ENCODE measurements around the gene BTBD17.

DNA sequence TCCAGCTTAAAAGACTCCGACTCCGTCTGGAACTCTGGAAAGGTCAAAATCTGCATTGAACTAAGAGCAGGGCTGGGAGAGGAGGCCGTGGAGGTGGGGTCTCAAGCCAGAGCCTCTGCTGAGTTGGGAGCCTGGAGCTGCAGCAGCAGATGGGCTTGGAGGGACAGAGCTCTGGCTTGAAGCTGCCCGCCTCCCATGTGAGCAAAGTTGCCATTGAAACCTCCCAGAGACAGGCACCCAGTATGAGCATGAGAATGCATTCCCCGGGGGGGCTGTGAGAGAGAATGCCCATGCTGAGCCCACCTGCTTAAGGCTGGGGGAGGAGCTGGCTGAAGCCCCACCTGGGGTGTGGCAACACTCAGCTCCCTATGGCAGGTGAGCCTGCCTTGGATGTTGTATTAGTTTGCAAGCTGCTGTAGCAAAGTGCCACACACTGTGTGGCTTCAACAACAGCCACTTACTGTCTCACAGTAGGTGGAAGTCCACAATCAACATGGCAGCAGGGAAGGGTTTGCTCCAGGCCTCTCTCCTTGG is 26.1 kb downstream of the BTBD17 start:
- TF ChIP-seq, protein P1, sequence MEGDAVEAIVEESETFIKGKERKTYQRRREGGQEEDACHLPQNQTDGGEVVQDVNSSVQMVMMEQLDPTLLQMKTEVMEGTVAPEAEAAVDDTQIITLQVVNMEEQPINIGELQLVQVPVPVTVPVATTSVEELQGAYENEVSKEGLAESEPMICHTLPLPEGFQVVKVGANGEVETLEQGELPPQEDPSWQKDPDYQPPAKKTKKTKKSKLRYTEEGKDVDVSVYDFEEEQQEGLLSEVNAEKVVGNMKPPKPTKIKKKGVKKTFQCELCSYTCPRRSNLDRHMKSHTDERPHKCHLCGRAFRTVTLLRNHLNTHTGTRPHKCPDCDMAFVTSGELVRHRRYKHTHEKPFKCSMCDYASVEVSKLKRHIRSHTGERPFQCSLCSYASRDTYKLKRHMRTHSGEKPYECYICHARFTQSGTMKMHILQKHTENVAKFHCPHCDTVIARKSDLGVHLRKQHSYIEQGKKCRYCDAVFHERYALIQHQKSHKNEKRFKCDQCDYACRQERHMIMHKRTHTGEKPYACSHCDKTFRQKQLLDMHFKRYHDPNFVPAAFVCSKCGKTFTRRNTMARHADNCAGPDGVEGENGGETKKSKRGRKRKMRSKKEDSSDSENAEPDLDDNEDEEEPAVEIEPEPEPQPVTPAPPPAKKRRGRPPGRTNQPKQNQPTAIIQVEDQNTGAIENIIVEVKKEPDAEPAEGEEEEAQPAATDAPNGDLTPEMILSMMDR (IDR thresholded peaks at IDR 0.05 in 2 of 3, conservative IDR thresholded peaks at IDR 0.05 in 1 of 3; ENCODE audit: control insufficient read depth in 2 of 3, extremely low read depth in 1 of 3, insufficient read depth in 1 of 3, low read depth in 3 of 3, low read length in 3 of 3), result no peak
- TF ChIP-seq NFYA (IDR thresholded peaks at IDR 0.05; ENCODE audit: borderline replicate concordance, low read depth, low read length) (no peak), DPF2 (IDR thresholded peaks at IDR 0.05) (no peak), NR2C2 (IDR thresholded peaks at IDR 0.05; ENCODE audit: borderline replicate concordance, control insufficient read depth, insufficient read length, low read depth) (no peak), EZH2 (IDR thresholded peaks at IDR 0.05; ENCODE audit: borderline replicate concordance, control insufficient read depth, low read depth, low read length) (no peak), ZNF274 (IDR thresholded peaks at IDR 0.05; ENCODE audit: insufficient read depth, insufficient read length) (no peak), RCOR1 (conservative IDR thresholded peaks at IDR 0.05; ENCODE audit: low read depth, low read length) (no peak)
- TF ChIP-seq, protein P2, sequence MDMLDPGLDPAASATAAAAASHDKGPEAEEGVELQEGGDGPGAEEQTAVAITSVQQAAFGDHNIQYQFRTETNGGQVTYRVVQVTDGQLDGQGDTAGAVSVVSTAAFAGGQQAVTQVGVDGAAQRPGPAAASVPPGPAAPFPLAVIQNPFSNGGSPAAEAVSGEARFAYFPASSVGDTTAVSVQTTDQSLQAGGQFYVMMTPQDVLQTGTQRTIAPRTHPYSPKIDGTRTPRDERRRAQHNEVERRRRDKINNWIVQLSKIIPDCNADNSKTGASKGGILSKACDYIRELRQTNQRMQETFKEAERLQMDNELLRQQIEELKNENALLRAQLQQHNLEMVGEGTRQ (IDR thresholded peaks at IDR 0.05; ENCODE audit: borderline replicate concordance, low read depth, low read length), result no peak
- TF ChIP-seq, protein P3, sequence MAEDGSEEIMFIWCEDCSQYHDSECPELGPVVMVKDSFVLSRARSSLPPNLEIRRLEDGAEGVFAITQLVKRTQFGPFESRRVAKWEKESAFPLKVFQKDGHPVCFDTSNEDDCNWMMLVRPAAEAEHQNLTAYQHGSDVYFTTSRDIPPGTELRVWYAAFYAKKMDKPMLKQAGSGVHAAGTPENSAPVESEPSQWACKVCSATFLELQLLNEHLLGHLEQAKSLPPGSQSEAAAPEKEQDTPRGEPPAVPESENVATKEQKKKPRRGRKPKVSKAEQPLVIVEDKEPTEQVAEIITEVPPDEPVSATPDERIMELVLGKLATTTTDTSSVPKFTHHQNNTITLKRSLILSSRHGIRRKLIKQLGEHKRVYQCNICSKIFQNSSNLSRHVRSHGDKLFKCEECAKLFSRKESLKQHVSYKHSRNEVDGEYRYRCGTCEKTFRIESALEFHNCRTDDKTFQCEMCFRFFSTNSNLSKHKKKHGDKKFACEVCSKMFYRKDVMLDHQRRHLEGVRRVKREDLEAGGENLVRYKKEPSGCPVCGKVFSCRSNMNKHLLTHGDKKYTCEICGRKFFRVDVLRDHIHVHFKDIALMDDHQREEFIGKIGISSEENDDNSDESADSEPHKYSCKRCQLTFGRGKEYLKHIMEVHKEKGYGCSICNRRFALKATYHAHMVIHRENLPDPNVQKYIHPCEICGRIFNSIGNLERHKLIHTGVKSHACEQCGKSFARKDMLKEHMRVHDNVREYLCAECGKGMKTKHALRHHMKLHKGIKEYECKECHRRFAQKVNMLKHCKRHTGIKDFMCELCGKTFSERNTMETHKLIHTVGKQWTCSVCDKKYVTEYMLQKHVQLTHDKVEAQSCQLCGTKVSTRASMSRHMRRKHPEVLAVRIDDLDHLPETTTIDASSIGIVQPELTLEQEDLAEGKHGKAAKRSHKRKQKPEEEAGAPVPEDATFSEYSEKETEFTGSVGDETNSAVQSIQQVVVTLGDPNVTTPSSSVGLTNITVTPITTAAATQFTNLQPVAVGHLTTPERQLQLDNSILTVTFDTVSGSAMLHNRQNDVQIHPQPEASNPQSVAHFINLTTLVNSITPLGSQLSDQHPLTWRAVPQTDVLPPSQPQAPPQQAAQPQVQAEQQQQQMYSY (CRISPR knock-in tag; IDR thresholded peaks at IDR 0.05), result no peak
- TF ChIP-seq, protein P4, sequence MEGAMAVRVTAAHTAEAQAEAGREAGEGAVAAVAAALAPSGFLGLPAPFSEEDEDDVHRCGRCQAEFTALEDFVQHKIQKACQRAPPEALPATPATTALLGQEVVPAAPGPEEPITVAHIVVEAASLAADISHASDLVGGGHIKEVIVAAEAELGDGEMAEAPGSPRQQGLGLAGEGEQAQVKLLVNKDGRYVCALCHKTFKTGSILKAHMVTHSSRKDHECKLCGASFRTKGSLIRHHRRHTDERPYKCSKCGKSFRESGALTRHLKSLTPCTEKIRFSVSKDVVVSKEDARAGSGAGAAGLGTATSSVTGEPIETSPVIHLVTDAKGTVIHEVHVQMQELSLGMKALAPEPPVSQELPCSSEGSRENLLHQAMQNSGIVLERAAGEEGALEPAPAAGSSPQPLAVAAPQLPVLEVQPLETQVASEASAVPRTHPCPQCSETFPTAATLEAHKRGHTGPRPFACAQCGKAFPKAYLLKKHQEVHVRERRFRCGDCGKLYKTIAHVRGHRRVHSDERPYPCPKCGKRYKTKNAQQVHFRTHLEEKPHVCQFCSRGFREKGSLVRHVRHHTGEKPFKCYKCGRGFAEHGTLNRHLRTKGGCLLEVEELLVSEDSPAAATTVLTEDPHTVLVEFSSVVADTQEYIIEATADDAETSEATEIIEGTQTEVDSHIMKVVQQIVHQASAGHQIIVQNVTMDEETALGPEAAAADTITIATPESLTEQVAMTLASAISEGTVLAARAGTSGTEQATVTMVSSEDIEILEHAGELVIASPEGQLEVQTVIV (IDR thresholded peaks at IDR 0.05; ENCODE audit: borderline replicate concordance, partially characterized antibody), result no peak
- TF ChIP-seq, protein P5, sequence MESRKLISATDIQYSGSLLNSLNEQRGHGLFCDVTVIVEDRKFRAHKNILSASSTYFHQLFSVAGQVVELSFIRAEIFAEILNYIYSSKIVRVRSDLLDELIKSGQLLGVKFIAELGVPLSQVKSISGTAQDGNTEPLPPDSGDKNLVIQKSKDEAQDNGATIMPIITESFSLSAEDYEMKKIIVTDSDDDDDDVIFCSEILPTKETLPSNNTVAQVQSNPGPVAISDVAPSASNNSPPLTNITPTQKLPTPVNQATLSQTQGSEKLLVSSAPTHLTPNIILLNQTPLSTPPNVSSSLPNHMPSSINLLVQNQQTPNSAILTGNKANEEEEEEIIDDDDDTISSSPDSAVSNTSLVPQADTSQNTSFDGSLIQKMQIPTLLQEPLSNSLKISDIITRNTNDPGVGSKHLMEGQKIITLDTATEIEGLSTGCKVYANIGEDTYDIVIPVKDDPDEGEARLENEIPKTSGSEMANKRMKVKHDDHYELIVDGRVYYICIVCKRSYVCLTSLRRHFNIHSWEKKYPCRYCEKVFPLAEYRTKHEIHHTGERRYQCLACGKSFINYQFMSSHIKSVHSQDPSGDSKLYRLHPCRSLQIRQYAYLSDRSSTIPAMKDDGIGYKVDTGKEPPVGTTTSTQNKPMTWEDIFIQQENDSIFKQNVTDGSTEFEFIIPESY (IDR thresholded peaks at IDR 0.05), result no peak

All from GM12878 (cell line).